ENCODE results near the gene METTL14.

- TF ChIP-seq POLR2AphosphoS5 (IDR thresholded peaks at IDR 0.05; ENCODE audit: insufficient read depth in 1 of 2, low read depth in 1 of 2) = no peak
- TF ChIP-seq, protein P1, sequence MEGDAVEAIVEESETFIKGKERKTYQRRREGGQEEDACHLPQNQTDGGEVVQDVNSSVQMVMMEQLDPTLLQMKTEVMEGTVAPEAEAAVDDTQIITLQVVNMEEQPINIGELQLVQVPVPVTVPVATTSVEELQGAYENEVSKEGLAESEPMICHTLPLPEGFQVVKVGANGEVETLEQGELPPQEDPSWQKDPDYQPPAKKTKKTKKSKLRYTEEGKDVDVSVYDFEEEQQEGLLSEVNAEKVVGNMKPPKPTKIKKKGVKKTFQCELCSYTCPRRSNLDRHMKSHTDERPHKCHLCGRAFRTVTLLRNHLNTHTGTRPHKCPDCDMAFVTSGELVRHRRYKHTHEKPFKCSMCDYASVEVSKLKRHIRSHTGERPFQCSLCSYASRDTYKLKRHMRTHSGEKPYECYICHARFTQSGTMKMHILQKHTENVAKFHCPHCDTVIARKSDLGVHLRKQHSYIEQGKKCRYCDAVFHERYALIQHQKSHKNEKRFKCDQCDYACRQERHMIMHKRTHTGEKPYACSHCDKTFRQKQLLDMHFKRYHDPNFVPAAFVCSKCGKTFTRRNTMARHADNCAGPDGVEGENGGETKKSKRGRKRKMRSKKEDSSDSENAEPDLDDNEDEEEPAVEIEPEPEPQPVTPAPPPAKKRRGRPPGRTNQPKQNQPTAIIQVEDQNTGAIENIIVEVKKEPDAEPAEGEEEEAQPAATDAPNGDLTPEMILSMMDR (IDR thresholded peaks at IDR 0.05) = no peak
- TF ChIP-seq POLR2A (IDR thresholded peaks at IDR 0.05) = no peak
Measured at GRCh38 chr4:118712872-118713271, 27.7 kb downstream of the METTL14 start.

Measured in vagina (tissue), 2 donors.